Liver (tissue), 9 donors: ENCODE data around the gene FKBP9. TPM values are rescaled to one million over a fixed set of nuclear protein-coding genes. Genes with fewer than 3 reads are reported as not detected.

Source experiments
- DNase-seq: peaks from one replicate; pipeline ENCODE4 v3.0.0-alpha.2; 2017; ENCODE audit warnings: low spot score
- H3K27ac ChIP-seq, 2 donors: one replicate each; pipeline ENCODE4 v1.7.0; 2013; ENCODE audit warnings: inconsistent platforms in 2 of 2, low read length in 2 of 2, control low read depth in 1 of 2, low read depth in 1 of 2, mild to moderate bottlenecking in 1 of 2
- H3K27me3 ChIP-seq, 4 donors: one replicate each; pipeline versions ENCODE4 v1.6.1 to v1.7.0; 2013; ENCODE audit warnings: low read length in 3 of 4, inconsistent platforms in 1 of 4, mild to moderate bottlenecking in 1 of 4, moderate library complexity in 1 of 4; ENCODE audit not compliant: control insufficient read depth in 4 of 4, insufficient read depth in 4 of 4
- H3K36me3 ChIP-seq, 4 donors: one replicate each; pipeline versions ENCODE4 v1.6.1 to v1.7.0; 2013; ENCODE audit warnings: low read length in 3 of 4, mild to moderate bottlenecking in 3 of 4, low read depth in 1 of 4, moderate library complexity in 1 of 4; ENCODE audit not compliant: control insufficient read depth in 4 of 4, insufficient read depth in 3 of 4
- H3K4me1 ChIP-seq, 4 donors: one replicate each; pipeline versions ENCODE4 v1.6.1 to v1.7.0; 2013; ENCODE audit warnings: low read length in 3 of 4, mild to moderate bottlenecking in 3 of 4, moderate library complexity in 1 of 4; ENCODE audit not compliant: control insufficient read depth in 4 of 4, insufficient read depth in 4 of 4
- H3K4me3 ChIP-seq, 3 donors: one replicate each; pipeline versions ENCODE4 v1.6.1 to v1.7.0; 2013; ENCODE audit warnings: low read length in 3 of 3, control low read depth in 1 of 3, low read depth in 1 of 3, mild to moderate bottlenecking in 1 of 3
- H3K9ac ChIP-seq, 2 donors: one replicate each; pipeline ENCODE4 v1.7.0; 2013; ENCODE audit warnings: low read length in 2 of 2, mild to moderate bottlenecking in 2 of 2, moderate library complexity in 2 of 2, control low read depth in 1 of 2, low read depth in 1 of 2
- H3K9me3 ChIP-seq, 4 donors: one replicate each; pipeline versions ENCODE4 v1.6.1 to v1.7.0; 2013; ENCODE audit warnings: low read length in 3 of 4; ENCODE audit not compliant: control insufficient read depth in 4 of 4
- CTCF ChIP-seq: fragments of 150-350 bp; IDR thresholded peaks from 2 replicates; pipeline ENCODE4 v1.5.1; 2017; ENCODE audit warnings: improper control_type of control experiment, low read depth, low read length; ENCODE audit not compliant: missing input control
- EGR1 ChIP-seq, 2 donors: IDR thresholded peaks; 2 replicates each; pipeline ENCODE4 v1.6.1; 2016 to 2018; ENCODE audit warnings: antibody characterized with exemption in 2 of 2, low read depth in 2 of 2
- FOXA1 ChIP-seq: IDR thresholded peaks from 2 replicates; pipeline ENCODE4 v1.6.1; 2016; ENCODE audit warnings: antibody characterized with exemption
- FOXA2 ChIP-seq: IDR thresholded peaks from 2 replicates; pipeline ENCODE4 v1.6.1; 2016; ENCODE audit warnings: antibody characterized with exemption
- GABPA ChIP-seq, 2 donors: IDR thresholded peaks in 1 of 2; conservative IDR thresholded peaks in 1 of 2; 2 replicates each; pipeline ENCODE4 v1.6.1; 2016; ENCODE audit warnings: antibody characterized with exemption in 2 of 2, mild to moderate bottlenecking in 1 of 2, moderate library complexity in 1 of 2
- HNF4A ChIP-seq, 2 donors: conservative IDR thresholded peaks; 2 replicates each; pipeline ENCODE4 v1.6.1; 2016; ENCODE audit warnings: antibody characterized with exemption in 2 of 2, mild to moderate bottlenecking in 2 of 2
- HNF4G ChIP-seq: IDR thresholded peaks from 2 replicates; pipeline ENCODE4 v1.6.1; 2016; ENCODE audit warnings: antibody characterized with exemption
- JUND ChIP-seq, 2 donors: IDR thresholded peaks; 2 replicates each; pipeline ENCODE4 v1.6.1; 2016; ENCODE audit warnings: antibody characterized with exemption in 2 of 2
- NR2F2 ChIP-seq: IDR thresholded peaks from 2 replicates; pipeline ENCODE4 v1.6.1; 2016; ENCODE audit warnings: antibody characterized with exemption
- RAD21 ChIP-seq, 2 donors: IDR thresholded peaks; 2 replicates each; pipeline ENCODE4 v1.6.1; 2016; ENCODE audit warnings: antibody characterized with exemption in 2 of 2, mild to moderate bottlenecking in 2 of 2
- REST ChIP-seq: IDR thresholded peaks from 2 replicates; pipeline ENCODE4 v1.6.1; 2016; ENCODE audit warnings: antibody characterized with exemption, mild to moderate bottlenecking
- RXRA ChIP-seq, 2 donors: IDR thresholded peaks; 2 replicates each; pipeline ENCODE4 v1.6.1; 2017 to 2018; ENCODE audit warnings: antibody characterized with exemption in 2 of 2, mild to moderate bottlenecking in 1 of 2
- SP1 ChIP-seq: IDR thresholded peaks from 2 replicates; pipeline ENCODE4 v1.6.1; 2018; ENCODE audit warnings: antibody characterized with exemption, mild to moderate bottlenecking
- TAF1 ChIP-seq: conservative IDR thresholded peaks from 2 replicates; pipeline ENCODE4 v1.6.1; 2016; ENCODE audit warnings: antibody characterized with exemption, mild to moderate bottlenecking
- YY1 ChIP-seq: IDR thresholded peaks from 2 replicates; pipeline ENCODE4 v1.6.1; 2016; ENCODE audit warnings: antibody characterized with exemption, mild to moderate bottlenecking
- ZBTB33 ChIP-seq: IDR thresholded peaks from 2 replicates; pipeline ENCODE4 v1.6.1; 2016; ENCODE audit warnings: antibody characterized with exemption
- WGBS: extraction: QIAGEN DNeasy Blood & Tissue Kit; methylation state at CpG from one replicate; pipeline ENCODE4 v1.1.7; 2013; 5-methylcytosine and 5-hydroxymethylcytosine counted together
- polyA plus RNA-seq, 2 donors: library from polyadenylated mRNA; stranded (reverse) in 1 of 2; unstranded in 1 of 2; fragments of 200-250 nt in 1 of 2; fragments of >200 nt in 1 of 2; fragmentation: Nextera tagmentation in 1 of 2; extraction: Ambion mirVana in 1 of 2; gene quantifications; one replicate each; pipeline versions ENCODE4 v1.2.1 to v1.2.3, GENCODE V29; 2013 to 2015
- total RNA-seq, 2 donors: library from RNA; depleted of rRNA; stranded (reverse); fragments of >200 nt; gene quantifications; one replicate each; pipeline ENCODE4 v1.2.3, GENCODE V29; 2014
- TF ChIP-seq, protein P1 (sequence below): IDR thresholded peaks from 2 replicates; pipeline ENCODE4 v1.6.1; 2016; ENCODE audit warnings: antibody characterized with exemption
- donor health status: healthy.
- donor health status: healthy.
- donor health status: healthy.
- donor health status: healthy.
- donor health status: healthy.

Gene FKBP9
- total and polyA plus RNA-seq, 4 donors: 13.7 to 44.8 (median 20.2) TPM

- peaks cover 0 to 6% (median 2%) of the 10 kb centered on the region in 4 donors for H3K36me3 ChIP-seq
- H3K9ac ChIP-seq: no peak overlapping the region
- no peak for DNase-seq
- H3K4me3 ChIP-seq: no peak overlapping the region
- no peaks in the 10 kb centered on the region for H3K27me3 ChIP-seq
- H3K4me1 ChIP-seq: no peaks in the 10 kb centered on the region
- H3K9me3 ChIP-seq: no peaks in the 10 kb centered on the region
- H3K27ac ChIP-seq: no peak overlapping the region
- 87% methylated on average over 1 of the region's 1 CpG for WGBS
- TF ChIP-seq RAD21 (IDR thresholded peaks at IDR 0.05): peak in 1 of 2 donors; percentile 30
- TF ChIP-seq GABPA (IDR thresholded peaks at IDR 0.05 in 1 of 2, conservative IDR thresholded peaks at IDR 0.05 in 1 of 2): no peak
Observed at GRCh38 chr7:32914184-32914583, 43.1 kb upstream of the FKBP9 start.

DNA sequence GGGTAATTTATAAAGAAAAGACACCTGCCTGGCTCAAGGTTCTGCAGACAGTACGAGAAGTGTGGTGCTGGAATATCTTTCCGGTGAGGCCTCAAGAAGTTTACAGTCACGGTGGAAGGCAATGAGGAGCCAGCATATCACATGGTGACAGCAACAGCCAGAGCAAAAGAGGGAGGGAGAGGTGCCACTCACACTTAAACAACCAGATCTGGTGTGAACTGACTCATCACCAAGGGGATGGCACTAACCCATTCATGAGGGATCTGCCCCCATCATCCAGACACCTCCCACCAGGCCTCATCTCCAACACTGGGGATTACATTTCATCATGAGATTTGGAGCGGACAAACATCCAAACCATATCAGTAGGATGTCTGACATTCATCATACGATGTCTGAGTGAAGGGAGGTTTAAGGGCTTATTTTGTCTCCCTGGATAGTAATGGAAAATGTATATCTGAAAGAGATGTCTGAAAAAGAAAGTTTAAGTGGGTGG, 42.2 kb upstream of the FKBP9 start:
- no peak overlapping the region for H3K4me3 ChIP-seq
- H3K36me3 ChIP-seq: peaks cover 0 to 6% (median 2%) of the 10 kb centered on the region in 4 donors
- H3K27ac ChIP-seq: no peak overlapping the region
- no peak for DNase-seq
- H3K9ac ChIP-seq: no peak overlapping the region
- no peaks in the 10 kb centered on the region for H3K9me3 ChIP-seq
- H3K4me1 ChIP-seq: no peaks in the 10 kb centered on the region
- TF ChIP-seq CTCF (no peak), FOXA2 (no peak), REST (no peak), JUND (IDR thresholded peaks at IDR 0.05) (no peak), RXRA (IDR thresholded peaks at IDR 0.05) (no peak), TAF1 (no peak), YY1 (no peak), FOXA1 (no peak), EGR1 (IDR thresholded peaks at IDR 0.05; ENCODE audit: low read depth in 2 of 2) (no peak)
- TF ChIP-seq, protein P1, sequence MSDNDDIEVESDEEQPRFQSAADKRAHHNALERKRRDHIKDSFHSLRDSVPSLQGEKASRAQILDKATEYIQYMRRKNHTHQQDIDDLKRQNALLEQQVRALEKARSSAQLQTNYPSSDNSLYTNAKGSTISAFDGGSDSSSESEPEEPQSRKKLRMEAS: no peak
- no peaks in the 10 kb centered on the region for H3K27me3 ChIP-seq
- 97% methylated on average over 5 of the region's 5 CpGs for WGBS

GRCh38 chr7:32916006-32916405, 41.2 kb upstream of the FKBP9 start:
- no peak for DNase-seq
- Histone ChIP-seq H3K27me3 (no peaks in the 10 kb centered on the region), H3K27ac (no peak overlapping the region), H3K9ac (no peak overlapping the region), H3K4me1 (no peaks in the 10 kb centered on the region), H3K9me3 (no peaks in the 10 kb centered on the region), H3K36me3 (peaks cover 0 to 6% (median 3%) of the 10 kb centered on the region in 4 donors), H3K4me3 (no peak overlapping the region)
- 93% methylated on average over 3 of the region's 3 CpGs for WGBS
- TF ChIP-seq TAF1: no peak
- TF ChIP-seq EGR1 (IDR thresholded peaks at IDR 0.05; ENCODE audit: low read depth in 2 of 2): no peak
- TF ChIP-seq HNF4G: no peak
- TF ChIP-seq NR2F2: no peak
- no peak for TF ChIP-seq HNF4A (conservative IDR thresholded peaks at IDR 0.05)
- TF ChIP-seq SP1: no peak
- TF ChIP-seq FOXA1: no peak
- TF ChIP-seq RAD21 (IDR thresholded peaks at IDR 0.05): no peak
- no peak for TF ChIP-seq YY1
- no peak for TF ChIP-seq REST
- TF ChIP-seq RXRA (IDR thresholded peaks at IDR 0.05): no peak
- no peak for TF ChIP-seq ZBTB33
- no peak for TF ChIP-seq JUND (IDR thresholded peaks at IDR 0.05)
